Kidney epithelial cell (primary cell): ENCODE data around the gene PTPRE. TPM values are rescaled to one million over a fixed set of nuclear protein-coding genes. Genes with fewer than 3 reads are reported as not detected.

Source experiments
- DNase-seq: peaks from one replicate; pipeline ENCODE4 v3.0.0-alpha.2; 2010; ENCODE audit warnings: low read depth
- H3K27me3 ChIP-seq: 2 replicates; pipeline ENCODE4 v1.6.0; 2011; ENCODE audit warnings: low read length; ENCODE audit not compliant: control insufficient read depth, insufficient read depth
- H3K36me3 ChIP-seq: 2 replicates; pipeline ENCODE4 v1.5.1; 2011; ENCODE audit warnings: low read length; ENCODE audit not compliant: control insufficient read depth, insufficient read depth
- H3K4me3 ChIP-seq: 2 replicates; pipeline ENCODE4 v1.5.1; 2011; ENCODE audit warnings: low read depth, mild to moderate bottlenecking, control low read depth, low read length
- CTCF ChIP-seq: IDR thresholded peaks from 2 replicates; pipeline ENCODE4 v1.5.1; 2011; ENCODE audit warnings: mild to moderate bottlenecking, moderate library complexity, low read length, control low read depth, inconsistent platforms; ENCODE audit not compliant: insufficient read depth, poor library complexity, severe bottlenecking
- total RNA-seq: library from RNA; depleted of rRNA; stranded (reverse); fragments of >200 nt; gene quantifications from 2 replicates; pipeline ENCODE4 v1.2.3, GENCODE V29; 2015

PTPRE gene
- total RNA-seq, 1 donor from 2014 or later = 10.3 TPM

GRCh38 chr10:127977357-127978009 is 70.6 kb downstream of the PTPRE start:
- TF ChIP-seq CTCF = no peak
- Histone ChIP-seq H3K27me3 (no peaks in the 10 kb centered on the region), H3K4me3 (no peak overlapping the region), H3K36me3 (no peaks in the 10 kb centered on the region)
- DNase-seq = peak; percentile 60

GRCh38 chr10:127978481-127978880 is 71.6 kb downstream of the PTPRE start:
- no peak for DNase-seq
- H3K36me3 ChIP-seq = no peaks in the 10 kb centered on the region
- no peak overlapping the region for H3K4me3 ChIP-seq
- no peak for TF ChIP-seq CTCF
- H3K27me3 ChIP-seq = no peaks in the 10 kb centered on the region

- Histone ChIP-seq H3K27me3 (no peaks in the 10 kb centered on the region), H3K4me3 (no peak overlapping the region), H3K36me3 (no peaks in the 10 kb centered on the region)
- no peak for TF ChIP-seq CTCF
- DNase-seq = no peak
Observed at GRCh38 chr10:127979045-127979444, 72.1 kb downstream of the PTPRE start.

- no peak for TF ChIP-seq CTCF
- no peak for DNase-seq
- Histone ChIP-seq H3K36me3 (no peaks in the 10 kb centered on the region), H3K27me3 (no peaks in the 10 kb centered on the region), H3K4me3 (no peak overlapping the region)
Observed at GRCh38 chr10:127979566-127979965, 72.7 kb downstream of the PTPRE start.

GRCh38 chr10:127980898-127981297 is 74.0 kb downstream of the PTPRE start:
- Histone ChIP-seq H3K36me3 (no peaks in the 10 kb centered on the region), H3K27me3 (no peaks in the 10 kb centered on the region), H3K4me3 (no peak overlapping the region)
- no peak for DNase-seq
- TF ChIP-seq CTCF = no peak

GRCh38 chr10:127982601-127983000 is 75.7 kb downstream of the PTPRE start:
- TF ChIP-seq CTCF = no peak
- H3K4me3 ChIP-seq = no peak overlapping the region

More at GRCh38 chr10:127982601-127983000, 75.7 kb downstream of the PTPRE start:
- H3K27me3 ChIP-seq = no peaks in the 10 kb centered on the region
- DNase-seq = no peak
- H3K36me3 ChIP-seq = no peaks in the 10 kb centered on the region
